ENCODE data around the gene PTPRG.

The PTPRG gene

GRCh38 chr3:61730577-61731231, 169.3 kb downstream of the PTPRG start:
- Mint-ChIP-seq H3K27me3 (ENCODE audit: low read depth, poor library complexity) (peaks cover 4% of the 10 kb centered on the region), H3K9me3 (no peaks in the 10 kb centered on the region), H3K27ac (peak overlapping the region; percentile 83), H3K36me3 (ENCODE audit: low read depth) (peaks cover 12% of the 10 kb centered on the region), H3K4me3 (no peak overlapping the region), H3K4me1 (peaks cover 79% of the 10 kb centered on the region)
- no peak for DNase-seq
- TF ChIP-seq CTCF (IDR thresholded peaks at IDR 0.05), result no peak

GRCh38 chr3:61733000-61733399, 171.6 kb downstream of the PTPRG start:
- Mint-ChIP-seq H3K4me1 (peaks cover 60% of the 10 kb centered on the region), H3K27ac (peak overlapping the region; percentile 91), H3K27me3 (ENCODE audit: low read depth, poor library complexity) (peaks cover 8% of the 10 kb centered on the region), H3K9me3 (peaks cover 7% of the 10 kb centered on the region), H3K36me3 (ENCODE audit: low read depth) (peaks cover 20% of the 10 kb centered on the region), H3K4me3 (no peak overlapping the region)
- no peak for DNase-seq
- TF ChIP-seq CTCF (IDR thresholded peaks at IDR 0.05), result no peak

GRCh38 chr3:61733876-61734275, 172.5 kb downstream of the PTPRG start:
- H3K36me3 Mint-ChIP-seq (ENCODE audit: low read depth), result peaks cover 20% of the 10 kb centered on the region
- peaks cover 52% of the 10 kb centered on the region for H3K4me1 Mint-ChIP-seq
- peaks cover 8% of the 10 kb centered on the region for H3K27me3 Mint-ChIP-seq (ENCODE audit: low read depth, poor library complexity)
- peaks cover 7% of the 10 kb centered on the region for H3K9me3 Mint-ChIP-seq
- no peak for TF ChIP-seq CTCF (IDR thresholded peaks at IDR 0.05)
- no peak for DNase-seq
- no peak overlapping the region for H3K4me3 Mint-ChIP-seq
- H3K27ac Mint-ChIP-seq, result peak overlapping the region; percentile 91

GRCh38 chr3:61734749-61735686, 173.6 kb downstream of the PTPRG start:
- Mint-ChIP-seq H3K27me3 (ENCODE audit: low read depth, poor library complexity) (peaks cover 4% of the 10 kb centered on the region), H3K9me3 (peaks cover 7% of the 10 kb centered on the region), H3K36me3 (ENCODE audit: low read depth) (peaks cover 20% of the 10 kb centered on the region), H3K4me3 (no peak overlapping the region), H3K27ac (no peak overlapping the region), H3K4me1 (peaks cover 47% of the 10 kb centered on the region)
- TF ChIP-seq CTCF (IDR thresholded peaks at IDR 0.05), result no peak
- DNase-seq, result no peak

- Mint-ChIP-seq H3K36me3 (ENCODE audit: low read depth) (peaks cover 23% of the 10 kb centered on the region), H3K9me3 (peaks cover 7% of the 10 kb centered on the region), H3K27ac (no peak overlapping the region), H3K4me1 (peaks cover 47% of the 10 kb centered on the region), H3K27me3 (ENCODE audit: low read depth, poor library complexity) (peaks cover 4% of the 10 kb centered on the region), H3K4me3 (no peak overlapping the region)
- DNase-seq, result no peak
- no peak for TF ChIP-seq CTCF (IDR thresholded peaks at IDR 0.05)
Measured at GRCh38 chr3:61736506-61736905, 175.1 kb downstream of the PTPRG start.

Measured in nephron progenitor cell (in vitro differentiated cells).